ENCODE results near the gene CTNNA2.

The CTNNA2 gene

DNA sequence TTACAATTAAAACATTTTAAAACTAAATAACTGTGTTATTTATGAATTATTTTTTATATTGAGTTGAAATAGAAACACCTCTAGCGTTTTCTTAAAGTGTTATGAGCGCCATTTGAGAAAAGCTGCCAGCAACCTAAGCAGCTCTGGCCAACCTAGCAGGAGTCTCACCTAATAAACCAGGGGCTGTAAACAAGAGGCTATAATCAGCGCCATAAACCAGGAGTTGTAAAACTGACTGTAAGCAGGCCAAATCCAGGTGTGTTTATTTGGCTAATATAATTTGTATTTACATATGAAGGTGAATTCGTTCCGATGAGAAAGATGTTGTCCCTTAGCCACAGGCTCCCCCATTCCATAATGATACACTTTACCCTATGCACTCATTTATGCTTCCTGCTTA lies 757.0 kb downstream of the CTNNA2 start:
- no peak for DNase-seq (ENCODE audit: low read depth in 2 of 2)

DNA sequence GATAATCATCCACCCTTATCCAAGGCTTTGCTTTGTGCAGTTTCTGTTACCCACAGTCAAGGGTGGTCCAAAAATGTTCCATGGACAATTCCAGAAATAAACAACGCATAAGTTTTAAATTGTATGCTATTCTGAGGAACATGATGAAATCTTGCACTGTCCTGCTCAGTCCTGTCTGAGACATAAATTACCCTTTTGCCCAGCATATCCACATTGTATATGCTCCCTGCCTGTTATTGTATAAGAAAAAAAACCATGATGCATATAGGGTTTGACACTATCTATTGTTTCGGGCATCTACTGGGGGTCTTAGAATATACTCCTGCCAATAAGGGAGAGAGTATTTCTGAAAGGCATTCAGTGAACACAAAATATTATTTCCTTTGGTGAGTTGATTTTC lies 767.7 kb downstream of the CTNNA2 start:
- no peak for DNase-seq (ENCODE audit: low read depth in 2 of 2)

DNA sequence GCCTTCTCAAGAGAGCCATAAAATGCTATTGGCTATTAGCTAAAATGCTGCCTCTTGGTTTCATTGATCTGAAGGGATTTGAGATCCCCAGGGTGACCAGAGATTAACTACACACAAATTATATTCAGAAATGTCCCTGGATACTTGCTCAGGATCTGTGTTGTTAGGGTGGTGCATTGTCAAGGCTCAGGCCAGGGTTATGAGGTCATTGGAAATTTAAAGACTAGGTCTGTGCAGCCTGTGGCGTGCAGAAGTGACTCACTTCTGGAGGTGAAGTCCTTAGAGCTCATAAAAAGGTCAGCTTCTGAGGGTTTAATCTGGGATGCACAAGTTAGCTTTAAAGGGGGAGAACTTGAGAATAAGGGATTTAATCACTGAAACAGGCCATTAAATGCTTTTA lies 768.2 kb downstream of the CTNNA2 start:
- no peak for DNase-seq (ENCODE audit: low read depth in 2 of 2)

DNA sequence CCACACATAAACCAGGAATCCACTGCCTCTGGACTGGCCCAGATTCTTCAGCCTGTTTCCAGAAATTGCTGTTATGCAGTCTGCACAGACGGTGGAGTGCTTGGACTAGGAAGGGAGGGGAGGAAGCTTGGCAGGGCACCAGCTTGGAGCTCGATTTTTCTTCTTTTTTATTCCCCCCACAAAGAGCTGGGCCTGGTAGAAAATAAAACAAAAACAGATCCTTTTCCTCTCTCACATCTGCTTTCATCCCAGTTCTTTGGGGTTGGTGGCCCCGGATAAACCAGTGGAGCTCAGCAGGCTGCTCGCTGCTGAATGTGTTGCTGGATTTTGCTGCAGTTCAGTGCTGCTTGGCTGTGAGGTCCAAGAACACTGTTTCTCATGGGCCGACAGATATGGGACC lies 775.7 kb downstream of the CTNNA2 start:
- DNase-seq (ENCODE audit: low read depth in 2 of 2), result no peak

DNA sequence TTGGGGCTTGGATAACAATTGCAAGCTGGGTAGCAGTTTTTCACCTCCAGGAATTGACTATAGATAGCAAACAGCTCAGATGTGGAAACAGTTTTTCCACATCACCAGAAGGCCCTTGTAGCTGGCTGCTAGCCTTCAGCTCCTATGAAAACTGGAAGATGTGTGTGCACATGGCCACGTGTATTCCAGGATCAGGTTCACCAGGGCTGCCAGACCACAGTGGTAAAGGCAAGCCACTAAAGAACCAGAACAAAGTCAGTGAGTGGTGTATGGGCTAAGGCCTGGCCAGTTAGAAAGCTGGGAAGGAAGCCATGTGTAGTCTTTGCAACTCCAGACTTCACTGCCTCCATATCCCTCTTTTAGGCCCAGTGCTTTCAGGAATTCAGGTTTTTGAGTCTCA lies 778.8 kb downstream of the CTNNA2 start:
- DNase-seq (ENCODE audit: low read depth in 2 of 2), result no peak

DNA sequence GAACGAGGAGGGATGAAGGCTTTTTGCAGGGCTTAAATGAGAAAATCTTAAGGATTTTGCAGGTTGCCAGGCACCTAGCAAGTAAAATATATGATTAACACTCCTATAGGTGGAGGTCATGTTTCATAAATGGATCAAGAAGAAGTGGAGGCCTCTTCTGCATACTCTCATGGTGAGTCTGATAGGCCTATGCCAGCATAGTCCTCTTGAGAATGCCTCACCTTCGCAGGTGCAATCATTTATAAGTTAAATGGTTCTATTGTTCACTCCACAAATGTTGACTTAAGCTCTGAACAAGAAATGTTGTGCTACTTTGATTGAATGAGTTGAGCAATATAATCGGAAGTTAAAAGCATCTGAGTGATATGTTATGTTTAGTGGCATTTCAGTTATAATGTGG lies 779.6 kb downstream of the CTNNA2 start:
- no peak for DNase-seq (ENCODE audit: low read depth in 2 of 2)

DNA sequence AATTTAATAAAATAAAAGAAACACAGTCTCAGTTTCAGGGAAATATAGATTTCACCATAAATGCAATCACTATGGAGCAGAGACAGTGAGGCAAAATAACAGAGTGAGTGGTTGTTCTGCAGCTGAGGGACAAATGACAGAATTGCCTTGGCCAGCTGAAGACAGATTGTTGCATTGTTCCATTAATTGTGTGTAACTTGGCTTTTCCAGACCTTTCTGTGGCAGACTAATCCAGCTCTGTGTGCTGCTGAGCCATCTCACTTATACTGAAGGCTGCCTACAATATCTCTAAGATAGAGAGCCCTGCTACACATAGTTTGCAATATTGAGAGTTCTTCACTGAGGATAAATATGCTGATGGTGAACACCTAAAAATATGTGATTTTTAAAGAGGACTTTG lies 780.2 kb downstream of the CTNNA2 start:
- no peak for DNase-seq (ENCODE audit: low read depth in 2 of 2)

DNA sequence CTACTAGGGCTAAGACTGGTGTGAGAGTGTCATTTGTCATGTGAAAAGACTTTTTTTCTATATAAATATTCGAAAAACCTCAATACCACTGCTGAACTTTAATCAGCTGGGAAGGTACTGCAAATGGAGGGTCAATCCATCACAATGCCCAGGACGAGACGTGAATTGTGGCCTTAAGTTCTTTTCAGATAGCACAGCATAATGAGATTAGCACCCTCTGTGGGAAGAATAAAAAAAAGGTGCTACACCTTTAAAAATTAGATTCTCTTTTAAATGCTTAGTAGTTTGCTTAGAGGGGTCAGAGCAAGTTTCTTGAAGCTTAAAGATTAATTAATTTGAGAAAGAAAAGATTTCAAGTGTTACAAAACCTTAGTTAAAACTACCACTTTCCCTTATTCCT lies 786.1 kb downstream of the CTNNA2 start:
- no peak for DNase-seq (ENCODE audit: low read depth in 2 of 2)

DNA sequence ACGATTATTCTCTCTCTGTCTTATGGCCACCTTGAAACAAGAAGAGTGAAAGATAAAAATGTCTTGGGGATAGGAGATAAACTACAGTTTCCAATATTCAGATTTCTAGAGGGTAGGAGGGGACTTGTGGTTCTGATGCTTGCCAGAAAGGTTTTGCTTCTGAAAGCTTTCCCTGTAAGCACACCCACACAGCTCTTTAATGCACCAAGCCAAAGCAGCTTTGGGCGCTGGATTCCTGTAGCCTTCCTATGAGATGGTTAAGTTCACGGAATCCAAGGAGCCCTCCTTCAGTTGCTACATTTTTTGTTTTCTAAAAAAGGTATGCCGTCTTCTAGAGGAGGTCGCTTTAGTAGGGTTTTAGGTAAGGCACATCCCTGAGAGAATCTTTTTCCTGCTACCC lies 786.8 kb downstream of the CTNNA2 start:
- no peak for DNase-seq (ENCODE audit: low read depth in 2 of 2)

DNA sequence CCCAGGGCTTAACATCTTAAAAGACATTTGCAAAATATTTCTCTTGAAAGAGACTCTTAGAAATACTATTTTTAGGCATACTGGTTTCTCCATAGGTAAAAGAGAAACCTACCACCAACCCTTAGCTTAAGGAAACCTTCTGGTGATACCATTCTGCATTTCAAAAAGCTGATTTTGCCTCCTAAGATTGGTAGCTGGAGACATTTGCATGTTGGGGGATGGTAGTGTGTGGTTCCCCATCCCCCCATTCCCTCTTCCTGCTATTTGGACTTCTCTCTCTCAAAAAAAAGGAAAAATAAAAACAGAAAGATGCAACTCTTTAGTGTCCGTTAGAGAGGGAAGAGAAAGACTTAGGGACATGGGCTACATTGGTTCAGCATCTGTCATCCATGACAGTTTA lies 787.5 kb downstream of the CTNNA2 start:
- DNase-seq (ENCODE audit: low read depth in 2 of 2), result no peak

DNA sequence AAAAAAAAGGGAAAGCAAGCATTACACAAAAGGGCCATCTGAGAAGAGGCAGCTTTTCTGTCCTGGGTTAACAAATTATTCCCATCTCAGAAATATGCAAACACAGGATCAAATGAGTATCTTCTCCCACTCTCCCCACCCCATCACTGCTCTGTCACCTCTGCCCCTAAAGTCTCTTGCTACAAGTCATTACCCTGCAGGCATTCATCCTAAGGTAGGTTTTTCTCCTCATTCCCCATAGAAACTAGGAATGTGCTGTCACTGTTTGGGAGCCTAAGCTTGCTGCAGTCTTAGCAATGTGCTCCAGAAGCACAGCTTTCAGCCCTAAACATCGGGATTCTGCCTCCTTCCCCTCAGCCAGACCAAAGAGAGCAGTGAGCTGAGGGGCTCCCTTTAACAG lies 788.1 kb downstream of the CTNNA2 start:
- no peak for DNase-seq (ENCODE audit: low read depth in 2 of 2)

DNA sequence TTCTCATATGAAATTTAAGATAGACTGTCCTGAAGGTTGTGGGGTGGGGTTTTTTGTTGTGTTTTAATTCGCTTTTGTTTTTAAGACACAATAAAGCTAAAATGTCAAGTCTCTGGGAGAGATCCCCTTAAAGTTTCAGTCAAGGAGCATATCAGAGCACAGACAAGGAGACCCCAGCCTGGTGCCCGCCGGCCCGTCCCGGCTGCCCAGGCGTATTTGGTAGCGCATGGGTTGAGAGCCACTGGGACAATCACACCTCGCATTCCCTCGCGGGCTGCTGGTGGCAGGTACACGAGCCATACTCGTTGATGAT lies 789.1 kb downstream of the CTNNA2 start:
- no peak for DNase-seq (ENCODE audit: low read depth in 2 of 2)

DNA sequence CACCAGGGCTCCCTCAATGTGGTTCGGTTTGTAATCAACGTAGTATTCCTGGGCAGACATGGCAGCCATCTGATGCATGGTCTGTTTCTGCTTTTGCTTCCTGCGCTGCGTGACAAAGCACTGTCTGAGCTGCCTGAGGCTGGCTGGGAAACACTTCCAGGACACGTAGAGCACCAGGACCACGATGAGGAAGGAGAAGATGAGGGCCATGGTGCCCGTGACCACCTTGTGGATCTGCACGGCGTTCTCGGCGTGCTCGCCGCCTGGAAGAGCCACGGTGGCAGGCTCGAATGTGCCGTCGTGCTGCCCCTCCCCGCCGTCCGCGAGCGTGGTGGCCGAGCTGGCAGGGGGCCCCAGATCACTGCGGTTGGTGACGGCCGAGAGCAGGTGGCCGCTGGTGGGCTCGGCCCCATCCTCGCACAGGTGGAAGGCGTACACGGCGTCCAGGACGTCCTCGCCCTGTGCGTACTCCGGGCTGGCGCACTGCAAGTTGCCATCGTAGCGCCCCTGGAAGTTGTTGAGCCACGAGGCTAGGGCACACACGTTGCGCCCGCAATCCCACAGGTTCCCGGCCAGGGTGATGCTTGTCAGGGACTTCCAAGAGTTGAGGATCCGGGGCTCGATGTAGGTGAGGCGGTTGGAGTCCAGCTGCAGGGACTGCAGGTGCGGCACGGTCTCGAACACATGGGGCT lies 789.6 kb downstream of the CTNNA2 start:
- DNase-seq (ENCODE audit: low read depth in 2 of 2), result no peak

DNA sequence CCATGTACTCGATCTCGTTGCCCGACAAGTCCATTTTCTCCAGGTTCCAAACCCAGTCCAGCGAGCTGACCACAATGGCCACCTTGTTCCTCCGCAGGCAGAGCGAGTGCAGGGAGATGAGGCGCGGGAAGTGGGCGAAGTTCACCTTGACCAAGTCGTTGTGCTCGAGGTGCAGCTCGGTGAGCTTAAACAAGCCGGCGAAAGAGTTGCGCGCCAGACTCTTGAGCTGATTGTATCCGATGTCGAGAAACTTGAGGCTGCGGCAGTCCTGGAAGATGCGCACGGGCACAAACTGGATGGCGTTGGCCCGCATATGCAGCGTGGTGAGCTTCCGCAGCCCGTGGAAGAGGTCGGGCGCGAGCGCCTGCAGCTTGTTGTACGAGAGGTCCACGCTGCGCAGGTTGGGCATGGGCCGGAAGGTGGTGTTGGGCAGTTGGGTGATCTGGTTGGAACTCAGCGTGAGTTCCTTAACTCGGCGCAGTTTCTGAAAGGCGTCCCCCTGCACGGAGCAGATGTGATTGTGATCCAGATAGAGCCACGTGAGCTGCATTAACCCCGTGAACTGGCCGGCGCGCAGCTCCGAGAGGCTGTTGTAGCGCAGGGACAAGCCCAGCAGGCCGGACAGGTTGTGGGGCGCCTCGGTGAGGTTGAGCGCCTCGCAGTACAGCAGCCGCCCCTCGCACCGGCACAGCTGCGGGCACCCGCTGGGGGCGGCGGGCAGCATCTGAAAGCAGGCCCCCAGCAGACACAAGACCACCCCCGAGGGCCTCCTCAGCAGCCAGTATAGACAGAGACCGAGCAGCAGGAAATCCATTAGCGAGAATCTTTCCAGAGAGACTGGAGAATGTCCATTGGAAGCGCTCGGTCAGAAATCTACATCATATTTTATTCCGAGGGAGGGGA lies 790.4 kb downstream of the CTNNA2 start:
- DNase-seq (ENCODE audit: low read depth in 2 of 2), result no peak

DNA sequence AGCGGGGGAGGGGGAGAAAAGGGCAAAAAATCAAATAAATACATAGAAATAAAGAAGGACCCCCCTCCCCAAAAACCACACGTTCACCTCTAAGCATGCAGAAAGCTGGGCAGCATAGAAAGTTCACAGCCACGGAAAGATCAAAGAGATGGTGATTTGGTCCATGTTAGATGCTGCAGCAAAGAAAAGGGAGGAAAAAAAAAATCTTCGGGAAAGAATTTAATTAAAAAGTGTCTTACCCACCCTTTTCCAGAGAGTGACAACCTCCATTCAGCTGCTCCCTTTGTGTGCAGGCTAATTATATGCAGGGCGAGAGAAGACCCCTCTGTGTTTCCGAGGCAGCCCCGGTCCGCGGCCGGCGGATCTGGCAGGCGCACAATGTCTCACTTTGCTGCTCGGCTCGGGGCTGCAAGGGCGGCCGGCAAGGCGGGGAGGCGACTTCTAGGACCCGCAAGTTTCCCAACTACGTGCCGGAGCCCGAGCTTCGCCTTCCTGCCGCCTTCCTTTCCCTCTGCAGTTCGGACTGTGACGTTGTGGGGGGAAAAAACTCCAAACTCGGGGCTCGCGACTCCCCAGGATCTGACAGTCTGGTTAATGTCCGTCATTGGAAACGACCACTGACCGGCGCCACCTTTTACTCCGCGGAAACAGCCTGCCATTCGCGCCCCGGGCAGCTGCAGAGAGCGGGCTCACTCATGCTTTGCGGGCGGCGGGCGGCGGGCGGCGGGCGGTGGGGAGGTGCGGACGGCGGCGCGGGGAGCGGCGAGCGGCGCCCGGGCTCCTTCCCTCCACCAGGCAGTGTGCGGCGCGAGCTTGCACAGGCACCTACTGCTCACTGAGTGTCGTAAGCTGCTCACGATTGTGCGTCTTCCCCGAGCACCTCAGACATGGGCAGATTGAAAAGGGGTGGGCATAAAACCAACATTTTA lies 791.3 kb downstream of the CTNNA2 start, which contains the start of gene LRRTM1:
LRRTM1 (minus strand) TSS at position 844 of the 929 bp plus-strand sequence. CDS start 933 bp downstream, outside the sequence.
- DNase-seq (ENCODE audit: low read depth in 2 of 2), result no peak

DNA sequence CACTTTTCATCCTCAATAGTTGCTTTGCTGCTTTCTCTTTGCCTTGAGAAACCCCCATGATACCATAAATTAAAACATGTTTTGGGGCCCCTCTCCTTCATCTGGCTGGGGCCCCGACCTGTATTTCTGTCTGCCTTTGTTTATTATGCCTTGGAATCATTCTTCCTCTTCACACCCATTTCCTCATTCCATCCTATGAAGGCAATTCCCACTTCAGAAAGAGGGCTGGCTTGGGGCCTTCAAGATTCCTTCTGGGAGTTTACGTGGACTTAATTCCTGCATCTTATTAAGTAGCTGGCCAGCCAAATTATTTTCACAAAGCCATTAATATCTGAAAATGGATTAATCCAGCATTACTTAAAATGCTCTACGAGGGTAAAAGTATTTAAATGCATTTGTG lies 798.5 kb downstream of the CTNNA2 start:
- no peak for DNase-seq (ENCODE audit: low read depth in 2 of 2)

DNA sequence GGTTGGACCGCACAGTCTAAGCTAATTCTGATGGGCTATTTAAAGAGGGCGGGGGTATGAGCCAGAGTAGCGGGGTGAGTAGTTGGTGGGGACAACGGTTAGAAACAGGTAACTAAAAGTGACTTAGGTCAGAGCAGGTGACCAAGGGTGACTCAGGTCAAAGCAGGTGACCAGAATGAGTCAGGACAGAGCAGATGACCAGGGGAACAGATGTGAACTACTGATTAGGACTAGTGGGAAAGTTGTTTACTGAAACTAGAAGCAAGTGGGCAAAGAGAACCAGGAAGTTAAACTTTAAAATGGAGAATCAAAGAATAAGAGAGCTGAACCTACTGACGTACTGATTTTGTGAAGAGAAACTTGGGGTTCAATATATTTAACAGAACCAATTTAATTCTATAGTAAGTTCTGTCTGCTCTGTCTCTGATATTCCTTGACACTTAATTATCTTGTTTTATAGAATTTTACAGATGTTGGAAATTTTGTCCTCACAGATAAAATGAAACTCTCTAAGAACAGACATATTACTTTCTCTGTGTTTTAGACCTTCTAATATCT lies 799.5 kb downstream of the CTNNA2 start:
- DNase-seq (ENCODE audit: low read depth in 2 of 2), result no peak

DNA sequence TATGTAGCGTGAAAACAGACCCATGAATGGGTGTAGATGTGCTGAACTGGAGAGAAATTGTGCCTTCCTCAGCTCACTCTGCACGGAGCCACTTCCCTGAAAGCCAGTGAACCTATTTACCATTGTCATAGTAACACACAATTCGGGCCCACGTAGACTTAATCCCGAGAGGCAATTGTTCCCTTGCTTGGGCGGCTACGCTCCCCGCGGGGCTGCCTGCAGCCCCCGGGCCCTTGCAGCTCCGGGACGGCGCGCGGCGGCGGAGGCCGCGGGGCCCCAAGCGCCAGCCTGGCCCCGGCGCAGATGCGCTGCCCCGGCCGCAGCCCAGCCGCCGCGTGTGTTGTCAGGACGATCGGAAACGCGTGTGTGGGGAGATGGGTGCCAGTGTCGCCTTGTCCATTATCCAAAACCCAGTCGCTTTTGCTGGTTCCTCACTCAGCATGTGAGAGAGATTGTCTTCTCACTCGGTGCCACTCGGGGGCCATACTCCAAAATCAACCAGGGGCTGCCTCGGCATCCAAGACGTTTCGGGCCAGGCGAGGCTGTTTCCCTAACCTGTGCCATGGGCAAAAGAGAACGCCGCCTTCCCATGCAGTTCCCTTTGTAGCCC lies 809.6 kb downstream of the CTNNA2 start:
- no peak for DNase-seq (ENCODE audit: low read depth in 2 of 2)

DNA sequence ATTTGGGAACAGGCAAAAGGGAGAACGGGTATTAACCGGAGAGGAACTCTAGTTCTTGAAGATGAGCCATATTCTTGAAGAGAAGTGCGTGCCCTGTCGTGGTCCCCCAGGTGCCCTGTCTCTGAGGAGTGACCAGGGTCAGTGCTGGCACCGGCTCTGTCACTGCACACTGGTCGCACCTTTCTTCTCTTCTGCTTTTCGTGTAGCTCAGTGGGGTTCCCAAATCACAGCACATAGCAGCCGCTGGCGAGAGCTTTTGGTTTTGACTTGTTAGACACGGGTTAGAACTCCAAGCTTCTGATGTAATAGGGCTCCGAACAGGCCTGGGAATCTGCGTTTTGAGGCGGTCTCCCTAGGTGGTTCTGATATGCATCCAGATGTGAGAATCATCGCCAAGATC lies 810.1 kb downstream of the CTNNA2 start:
- DNase-seq (ENCODE audit: low read depth in 2 of 2), result no peak

DNA sequence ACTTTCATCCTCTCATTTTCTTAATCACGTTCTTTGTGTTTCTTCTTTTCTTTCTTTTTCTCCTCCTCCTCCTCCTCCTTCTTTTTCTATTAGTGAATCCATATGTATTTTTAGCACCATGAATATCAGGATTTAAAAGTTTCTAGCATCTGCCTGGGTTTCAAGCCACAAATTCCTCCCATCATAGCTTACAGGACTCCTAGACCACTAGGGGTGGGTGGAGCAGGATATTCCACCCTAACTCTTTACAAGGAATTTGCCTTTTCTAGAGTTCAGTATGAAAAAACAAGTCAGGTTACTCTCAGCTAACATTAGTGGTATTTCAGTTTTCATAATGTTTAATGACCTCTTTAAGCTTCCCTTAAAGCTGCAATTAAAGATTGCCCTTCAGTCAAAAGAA lies 810.8 kb downstream of the CTNNA2 start:
- no peak for DNase-seq (ENCODE audit: low read depth in 2 of 2)

DNA sequence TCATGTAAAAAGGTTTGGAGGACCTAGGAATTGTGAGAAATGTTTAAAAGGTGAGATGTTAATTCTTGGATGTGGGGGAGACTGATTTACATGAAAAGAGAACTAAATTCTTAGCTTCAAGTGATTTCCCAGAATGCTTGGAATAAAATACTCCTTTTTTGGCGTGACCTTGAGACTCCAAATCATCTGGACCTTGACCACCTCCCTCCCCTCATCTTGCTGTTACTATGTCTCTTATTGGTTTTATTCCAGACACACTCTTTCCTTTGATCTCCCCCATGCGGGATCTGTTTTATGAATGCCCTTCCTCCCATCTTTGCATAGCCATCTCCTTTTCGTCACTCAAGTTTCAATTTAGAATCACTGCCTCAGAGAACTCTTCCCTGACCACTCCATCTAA lies 811.7 kb downstream of the CTNNA2 start:
- no peak for DNase-seq (ENCODE audit: low read depth in 2 of 2)

DNA sequence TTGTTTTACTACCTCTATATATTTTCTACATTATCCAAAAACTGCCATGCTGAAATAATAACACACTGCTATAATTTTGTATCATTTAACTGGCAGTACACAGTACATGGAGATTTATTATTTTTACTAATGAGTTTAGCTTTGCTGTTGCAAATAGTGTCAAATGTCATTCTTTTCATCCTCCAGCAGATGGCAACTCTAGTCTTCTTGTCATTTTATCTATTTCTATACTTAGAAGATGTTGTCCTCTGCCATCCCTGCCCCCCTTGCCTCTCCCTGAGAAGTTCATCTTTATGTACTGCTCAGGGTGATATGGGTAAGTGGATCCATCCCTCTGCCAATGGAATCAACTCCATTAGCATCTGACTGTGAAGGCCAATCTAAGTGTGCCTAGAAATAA lies 813.4 kb downstream of the CTNNA2 start:
- DNase-seq (ENCODE audit: low read depth in 2 of 2), result no peak
